GM23248 (cell line): ENCODE results near the gene TSHZ2. TPM values are rescaled to one million over a fixed set of nuclear protein-coding genes. Genes with fewer than 3 reads are reported as not detected.

Experiments used
- DNase-seq: peaks from one replicate; pipeline ENCODE4 v3.0.0-alpha.2; 2015
- H2AFZ ChIP-seq: fragments of 200-600 bp; sonication (generic); 2 replicates; pipeline ENCODE4 v1.6.1; 2016; ENCODE audit warnings: antibody characterized with exemption
- H3F3A ChIP-seq: fragments of 200-600 bp; sonication (generic); 2 replicates; pipeline ENCODE4 v1.6.1; 2016; ENCODE audit warnings: mild to moderate bottlenecking, antibody characterized with exemption, mixed run types; ENCODE audit not compliant: insufficient read depth
- H3K27ac ChIP-seq: fragments of 200-600 bp; sonication (generic); 2 replicates; pipeline ENCODE4 v1.5.1; 2016; ENCODE audit warnings: mild to moderate bottlenecking
- H3K27me3 ChIP-seq: fragments of 200-600 bp; sonication (generic); replicated peaks from 2 replicates; pipeline ENCODE4 v1.6.1; 2016; ENCODE audit warnings: mild to moderate bottlenecking; ENCODE audit not compliant: insufficient read depth
- H3K36me3 ChIP-seq: fragments of 200-600 bp; sonication (generic); 2 replicates; pipeline ENCODE4 v1.6.1; 2016; ENCODE audit warnings: low read depth, mild to moderate bottlenecking
- H3K4me1 ChIP-seq: fragments of 200-600 bp; sonication (generic); 2 replicates; pipeline ENCODE4 v1.6.1; 2016; ENCODE audit warnings: mild to moderate bottlenecking; ENCODE audit not compliant: insufficient read depth
- H3K4me2 ChIP-seq: fragments of 200-600 bp; sonication (generic); one replicate; pipeline ENCODE4 v1.6.1; 2016; ENCODE audit warnings: mild to moderate bottlenecking; ENCODE audit not compliant: unreplicated experiment
- H3K4me3 ChIP-seq: fragments of 200-600 bp; sonication (generic); 2 replicates; pipeline ENCODE4 v1.5.1; 2016; ENCODE audit warnings: mild to moderate bottlenecking
- H3K79me2 ChIP-seq: fragments of 200-600 bp; sonication (generic); 2 replicates; pipeline ENCODE4 v1.6.1; 2016; ENCODE audit warnings: mild to moderate bottlenecking; ENCODE audit not compliant: insufficient read depth
- H3K9ac ChIP-seq: fragments of 200-600 bp; sonication (generic); 2 replicates; pipeline ENCODE4 v1.6.1; 2016; ENCODE audit warnings: mild to moderate bottlenecking
- H3K9me2 ChIP-seq: fragments of 200-600 bp; sonication (generic); 2 replicates; pipeline ENCODE4 v1.6.1; 2016; ENCODE audit warnings: mixed run types, mild to moderate bottlenecking, moderate library complexity; ENCODE audit not compliant: insufficient read depth
- H3K9me3 ChIP-seq: fragments of 200-600 bp; sonication (generic); one replicate; pipeline ENCODE4 v1.6.1; 2017; ENCODE audit warnings: low read depth
- H4K20me1 ChIP-seq: fragments of 200-600 bp; sonication (generic); 2 replicates; pipeline ENCODE4 v1.6.0; 2016; ENCODE audit not compliant: insufficient read depth
- EZH2 ChIP-seq: fragments of 200-600 bp; sonication (generic); IDR thresholded peaks from 2 replicates; pipeline ENCODE4 v1.6.1; 2018; ENCODE audit warnings: antibody characterized with exemption, mild to moderate bottlenecking; ENCODE audit not compliant: insufficient read depth, poor library complexity, severe bottlenecking
- EZH2phosphoT487 ChIP-seq: fragments of 200-600 bp; sonication (generic); IDR thresholded peaks from 2 replicates; pipeline ENCODE4 v1.6.1; 2018; ENCODE audit warnings: antibody characterized with exemption, moderate library complexity, mild to moderate bottlenecking, low read depth; ENCODE audit not compliant: insufficient read depth
- WGBS, 2 experiments: methylation state at CpG; one replicate each; pipeline ENCODE4 v1.1.6; 2015 to 2017; ENCODE audit warnings: low lambda C conversion rate in 2 of 2, low coverage in 1 of 2; ENCODE audit errors: missing lambda C conversion rate in 2 of 2; 5-methylcytosine and 5-hydroxymethylcytosine counted together
- in situ Hi-C: fragments of 300-500 bp; cut with MboI; formaldehyde crosslinking; loops from 2 replicates; pipeline ENCODE4 v1.15.0; 2020
- polyA plus RNA-seq: library from polyadenylated mRNA; unstranded; fragments of >200 nt; fragmentation: Nextera tagmentation; extraction: Ambion mirVana; gene quantifications from 2 replicates; pipeline ENCODE4 v1.2.1, GENCODE V29; 2016
- total RNA-seq: library from RNA; depleted of rRNA; stranded (reverse); fragments of >200 nt; shearing (Covaris generic); gene quantifications from 2 replicates; pipeline ENCODE4 v1.2.3, GENCODE V29; 2014

The TSHZ2 gene
- total and polyA plus RNA-seq, 2 experiments from 2014 or later, result 4.5 to 13.4 TPM

GRCh38 chr20:53149148-53149889 is 177.2 kb downstream of the TSHZ2 start:
- Histone ChIP-seq H3F3A (peaks cover under 1% of the 10 kb centered on the region; the same call in 1 of the 2 replicates), H3K4me3 (no peak overlapping the region), H3K4me1 (peaks cover 12% of the 10 kb centered on the region), H3K27ac (no peak overlapping the region), H3K9ac (no peak overlapping the region), H3K4me2 (no peak overlapping the region), H3K36me3 (no peaks in the 10 kb centered on the region), H3K79me2 (no peaks in the 10 kb centered on the region), H3K9me2 (no peaks in the 10 kb centered on the region), H3K9me3 (no peaks in the 10 kb centered on the region), H4K20me1 (no peaks in the 10 kb centered on the region), H2AFZ (no peak overlapping the region), H3K27me3 (no peaks in the 10 kb centered on the region)
- WGBS, 2 experiments, result 43 to 52% methylated on average over 7 of the region's 7 CpGs
- DNase-seq, result no peak
- TF ChIP-seq EZH2 (no peak), EZH2phosphoT487 (no peak)
- in situ Hi-C loops, result no loop called here

- no peak overlapping the region for H3K27ac ChIP-seq
- no peaks in the 10 kb centered on the region for H3K79me2 ChIP-seq
- no peaks in the 10 kb centered on the region for H3K27me3 ChIP-seq
- WGBS, 2 experiments, result 71 to 77% methylated on average over 4 of the region's 4 CpGs
- no peaks in the 10 kb centered on the region for H4K20me1 ChIP-seq
- no peak overlapping the region for H3K4me3 ChIP-seq
- H3K9me3 ChIP-seq, result no peaks in the 10 kb centered on the region
- H3F3A ChIP-seq, result peaks cover 6% of the 10 kb centered on the region; the same call in 1 of the 2 replicates
- H3K9ac ChIP-seq, result no peak overlapping the region
- H3K9me2 ChIP-seq, result no peaks in the 10 kb centered on the region
- no peak overlapping the region for H3K4me2 ChIP-seq
- H3K4me1 ChIP-seq, result peaks cover 17% of the 10 kb centered on the region
- in situ Hi-C loops, result no loop called here
- H3K36me3 ChIP-seq, result no peaks in the 10 kb centered on the region
- H2AFZ ChIP-seq, result no peak overlapping the region
- no peak for DNase-seq
- TF ChIP-seq EZH2, result no peak
- TF ChIP-seq EZH2phosphoT487, result no peak
Observed at GRCh38 chr20:53149890-53150205, 177.7 kb downstream of the TSHZ2 start.

- Histone ChIP-seq H3K9ac (no peak overlapping the region), H3K4me2 (no peak overlapping the region), H3K36me3 (no peaks in the 10 kb centered on the region), H3K9me3 (no peaks in the 10 kb centered on the region), H3K27me3 (no peaks in the 10 kb centered on the region), H3K79me2 (no peaks in the 10 kb centered on the region), H3K4me1 (peaks cover 20% of the 10 kb centered on the region), H3K4me3 (no peak overlapping the region), H4K20me1 (no peaks in the 10 kb centered on the region), H3K9me2 (no peaks in the 10 kb centered on the region), H2AFZ (no peak overlapping the region), H3F3A (peaks cover 9% of the 10 kb centered on the region; the same call in 1 of the 2 replicates), H3K27ac (no peak overlapping the region)
- in situ Hi-C loops, result no loop called here
- TF ChIP-seq EZH2, result no peak
- no peak for TF ChIP-seq EZH2phosphoT487
- WGBS, 2 experiments, result 96 to 97% methylated on average over 1 of the region's 1 CpG
- no peak for DNase-seq
Observed at GRCh38 chr20:53150532-53150931, 178.4 kb downstream of the TSHZ2 start.

GRCh38 chr20:53152228-53152627 is 180.1 kb downstream of the TSHZ2 start:
- no peak overlapping the region for H2AFZ ChIP-seq
- peaks cover 20% of the 10 kb centered on the region for H3K4me1 ChIP-seq
- no peak overlapping the region for H3K27ac ChIP-seq
- H3K4me2 ChIP-seq, result no peak overlapping the region
- H3K9me2 ChIP-seq, result no peaks in the 10 kb centered on the region
- no peak for DNase-seq
- H3K9me3 ChIP-seq, result no peaks in the 10 kb centered on the region
- no peaks in the 10 kb centered on the region for H3K36me3 ChIP-seq
- H3F3A ChIP-seq, result peaks cover 9% of the 10 kb centered on the region; the same call in 1 of the 2 replicates
- no peaks in the 10 kb centered on the region for H3K79me2 ChIP-seq
- no peak overlapping the region for H3K4me3 ChIP-seq
- TF ChIP-seq EZH2phosphoT487 (no peak), EZH2 (no peak)
- in situ Hi-C loops, result no loop called here
- no peaks in the 10 kb centered on the region for H3K27me3 ChIP-seq
- no peak overlapping the region for H3K9ac ChIP-seq
- no peaks in the 10 kb centered on the region for H4K20me1 ChIP-seq
